ENCODE results near the gene SSTR3.

SSTR3 gene

DNA sequence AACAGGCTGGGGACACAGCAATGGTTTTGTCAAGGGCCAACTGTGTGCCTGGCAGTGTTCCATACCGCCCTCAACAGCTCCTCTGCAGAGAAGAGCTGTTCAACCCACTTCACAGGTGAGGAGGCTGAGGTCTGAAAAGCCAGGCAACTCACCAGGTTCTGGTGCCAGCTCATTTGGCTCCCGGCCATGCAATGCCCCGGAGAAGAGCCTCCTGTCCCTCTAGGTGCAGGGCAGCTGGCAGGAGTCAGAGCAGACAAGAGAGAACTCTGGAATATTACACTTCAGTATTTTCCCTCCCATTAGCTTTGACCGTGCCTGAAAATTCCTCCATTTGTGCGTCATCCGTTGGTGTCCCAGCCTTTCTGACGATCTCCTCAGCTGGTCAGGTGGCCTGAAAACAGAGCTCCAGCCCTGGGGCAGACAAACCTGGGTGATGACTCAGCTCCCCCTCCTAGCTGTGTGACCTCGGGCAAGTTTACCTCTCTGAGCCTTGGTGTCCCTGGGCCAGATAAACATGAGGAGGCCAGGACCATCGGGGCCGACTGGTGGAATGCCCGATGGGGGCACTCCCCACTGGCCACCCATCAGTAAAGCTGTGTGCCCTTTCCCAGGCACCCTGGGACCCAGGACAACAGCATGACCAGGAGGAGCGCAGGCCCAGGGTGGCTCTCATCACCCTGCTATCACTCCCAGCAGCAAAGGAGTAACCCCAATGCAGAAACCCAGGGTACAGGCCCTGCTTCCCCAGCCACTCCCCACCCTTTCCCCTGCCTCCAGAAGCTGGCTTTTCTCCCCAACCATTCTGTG, 14.6 kb downstream of the SSTR3 start:
- no peak for DNase-seq (ENCODE audit: low read depth in 2 of 2)

DNA sequence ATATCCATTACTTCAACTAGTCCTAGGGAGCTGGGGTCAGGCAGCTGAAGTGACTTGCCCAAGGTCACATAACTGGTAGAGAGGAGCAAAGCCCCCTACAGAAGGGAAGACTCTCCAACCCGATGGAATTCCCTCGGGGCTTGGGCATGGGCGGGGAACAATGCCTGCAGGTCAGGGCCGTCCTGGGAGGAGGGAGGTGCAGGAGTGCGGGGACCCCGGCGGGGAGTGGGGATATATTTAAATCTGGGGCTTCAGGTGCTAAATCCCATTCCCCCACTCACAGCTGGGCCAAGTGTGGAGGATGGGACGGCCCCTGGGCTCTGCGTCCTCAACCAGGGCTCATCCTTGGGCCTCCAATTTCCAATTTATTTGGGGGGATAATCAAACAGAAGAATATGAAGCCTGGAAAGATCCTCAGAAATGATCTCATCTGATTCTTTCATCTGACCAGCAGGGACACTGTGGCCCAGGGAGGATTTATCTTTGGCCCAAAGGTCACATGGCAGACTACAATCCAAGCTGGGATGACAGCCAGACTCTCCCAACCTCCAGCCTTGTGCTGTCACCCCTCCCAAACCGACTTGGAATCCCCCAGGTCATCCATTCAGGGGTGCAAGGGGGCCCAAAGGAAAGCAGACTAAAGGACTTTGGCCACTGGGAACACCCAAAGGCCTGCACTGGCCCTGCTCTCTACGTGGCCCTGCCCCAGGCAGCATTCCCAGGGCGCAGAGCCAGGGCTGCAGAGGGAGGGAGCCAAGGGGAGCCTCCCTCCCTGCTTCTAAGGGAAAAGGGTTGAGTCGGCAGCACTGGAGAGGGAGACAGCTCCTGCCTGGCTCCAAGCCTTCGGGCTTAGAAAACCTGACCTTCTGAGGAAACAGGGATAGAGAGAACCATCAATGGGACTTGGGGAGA, 15.5 kb downstream of the SSTR3 start:
- DNase-seq (ENCODE audit: low read depth in 2 of 2): no peak

GRCh38 chr22:37195921-37196320, 16.4 kb downstream of the SSTR3 start:
- no peak for DNase-seq (ENCODE audit: low read depth in 2 of 2)

DNA sequence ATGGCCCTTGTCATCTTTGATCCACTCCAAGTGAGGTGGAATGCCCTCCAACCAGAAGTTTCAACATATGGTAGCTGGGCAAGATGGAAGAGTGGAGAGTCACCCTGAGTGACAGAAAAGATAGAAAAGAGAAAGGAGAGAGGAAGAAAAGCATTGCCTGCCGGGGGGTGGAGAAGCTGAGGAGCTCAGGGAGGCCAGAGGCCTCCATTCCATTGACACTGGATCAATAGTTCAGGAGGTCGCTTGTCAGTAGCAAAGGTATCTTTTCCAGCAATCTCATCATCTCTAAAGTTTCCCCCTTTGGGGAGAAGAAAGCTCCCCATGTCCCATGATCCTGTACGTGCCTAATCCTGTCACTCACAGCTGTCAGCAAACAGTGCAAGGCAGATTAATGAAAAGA, 17.5 kb downstream of the SSTR3 start:
- DNase-seq (ENCODE audit: low read depth in 2 of 2): no peak

- no peak for DNase-seq (ENCODE audit: low read depth in 2 of 2)
Observed at GRCh38 chr22:37193629-37194191, 18.6 kb downstream of the SSTR3 start.

DNA sequence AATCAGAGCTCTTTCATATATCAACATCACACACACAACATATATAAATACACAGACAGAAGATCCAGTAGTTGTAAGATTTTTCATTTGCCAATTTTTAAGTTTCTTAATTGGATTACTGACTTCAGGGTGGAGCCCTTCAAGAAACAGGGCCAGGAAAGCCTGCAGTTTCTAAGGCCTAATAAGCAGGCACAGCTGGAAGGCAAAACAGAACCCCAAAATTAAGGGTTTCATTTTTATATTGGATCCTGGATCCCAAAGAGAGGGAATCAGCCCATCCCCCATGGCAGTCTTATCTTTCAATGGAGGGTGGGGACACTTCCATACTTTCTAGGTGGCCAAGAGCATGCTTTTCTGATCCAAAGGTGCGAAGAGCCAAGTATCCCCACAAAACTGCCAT, 19.5 kb downstream of the SSTR3 start:
- no peak for DNase-seq (ENCODE audit: low read depth in 2 of 2)

DNA sequence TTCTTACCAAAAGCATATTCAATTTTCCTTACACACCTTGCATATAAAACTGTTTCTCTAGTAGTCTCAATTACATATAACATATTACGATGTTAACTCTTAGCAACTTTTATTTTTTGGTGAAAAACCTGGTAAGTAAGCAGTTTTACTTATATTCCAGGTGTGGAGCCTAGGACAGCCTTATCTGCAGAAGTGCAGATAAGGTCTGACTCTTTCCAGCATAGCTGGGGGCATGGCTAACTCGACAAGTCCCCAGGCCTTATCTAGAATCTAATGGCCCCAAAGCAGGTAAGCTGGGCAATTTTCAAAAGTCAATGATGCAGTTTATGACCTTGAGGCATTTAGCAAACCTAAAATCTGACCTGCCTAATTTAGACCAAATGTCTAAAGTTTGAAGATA, 20.1 kb downstream of the SSTR3 start:
- no peak for DNase-seq (ENCODE audit: low read depth in 2 of 2)

GRCh38 chr22:37190262-37190780, 22.0 kb downstream of the SSTR3 start:
- DNase-seq (ENCODE audit: low read depth in 2 of 2): no peak

GRCh38 chr22:37188901-37189466, 23.3 kb downstream of the SSTR3 start:
- no peak for DNase-seq (ENCODE audit: low read depth in 2 of 2)

DNA sequence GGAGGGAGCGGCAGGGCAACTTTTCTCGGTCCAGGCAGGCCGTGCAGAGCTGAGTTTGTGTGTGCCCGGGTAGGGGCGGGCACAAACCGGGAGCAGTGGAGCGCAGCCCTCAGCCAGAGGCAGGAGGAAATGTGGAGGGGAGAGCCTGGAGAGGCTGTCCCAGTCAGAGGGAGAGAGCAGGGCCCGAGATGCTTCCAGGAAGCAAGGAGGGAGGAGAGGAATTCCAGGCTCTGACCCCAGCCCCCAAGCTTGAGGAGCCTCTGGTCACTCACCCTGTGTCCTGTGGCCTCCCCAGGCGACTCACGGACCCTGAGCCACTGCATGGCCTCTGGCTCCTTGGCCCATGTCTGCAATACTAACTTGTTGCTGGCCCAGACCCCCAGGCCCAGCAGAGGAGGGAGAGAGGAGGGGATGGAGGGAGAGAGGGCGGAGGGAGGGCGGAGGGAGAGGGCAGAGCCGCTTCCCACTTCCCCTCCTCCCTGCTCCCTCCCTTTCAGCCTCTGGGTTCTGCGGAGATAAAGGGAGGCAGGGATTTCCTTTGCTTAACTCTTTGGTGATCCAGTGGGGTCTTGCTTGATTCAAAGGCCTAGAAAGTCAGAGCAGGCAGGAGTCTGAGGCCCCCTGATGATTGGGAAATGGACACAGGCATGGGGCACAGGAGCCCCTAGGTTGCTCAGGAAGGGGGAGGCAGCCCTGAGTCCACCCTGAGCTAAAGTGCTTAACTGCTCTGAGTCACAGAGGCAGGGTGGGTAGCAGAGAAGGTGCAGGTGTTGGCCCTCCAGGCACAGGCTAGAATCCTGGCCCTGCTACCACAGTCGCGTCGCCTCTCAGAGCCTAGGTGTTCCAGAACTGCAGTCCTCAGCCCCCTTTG, 24.2 kb downstream of the SSTR3 start, which contains the start of gene C1QTNF6:
Gene C1QTNF6 (minus strand): TSS at position 357 of the 871 bp plus-strand sequence. CDS start 34 bp downstream, at position 323.
- no peak for DNase-seq (ENCODE audit: low read depth in 2 of 2)

DNA sequence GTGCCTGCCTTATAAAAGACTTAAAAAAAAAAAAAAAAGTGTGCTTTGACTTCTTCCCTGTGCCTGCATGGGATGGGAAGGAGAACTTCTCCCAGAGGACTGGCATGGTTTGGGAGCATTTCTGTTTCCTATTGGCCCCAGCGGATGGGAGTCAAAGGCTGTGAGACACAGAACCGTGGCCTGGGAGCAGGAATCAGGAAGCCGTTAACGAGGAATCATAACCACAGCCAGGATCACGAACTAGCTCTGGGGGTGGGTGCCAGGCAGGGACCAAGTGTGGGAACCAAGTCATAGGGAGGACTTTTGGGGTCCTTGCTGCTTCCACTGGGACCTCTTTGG, 24.8 kb downstream of the SSTR3 start:
- DNase-seq (ENCODE audit: low read depth in 2 of 2): no peak

DNA sequence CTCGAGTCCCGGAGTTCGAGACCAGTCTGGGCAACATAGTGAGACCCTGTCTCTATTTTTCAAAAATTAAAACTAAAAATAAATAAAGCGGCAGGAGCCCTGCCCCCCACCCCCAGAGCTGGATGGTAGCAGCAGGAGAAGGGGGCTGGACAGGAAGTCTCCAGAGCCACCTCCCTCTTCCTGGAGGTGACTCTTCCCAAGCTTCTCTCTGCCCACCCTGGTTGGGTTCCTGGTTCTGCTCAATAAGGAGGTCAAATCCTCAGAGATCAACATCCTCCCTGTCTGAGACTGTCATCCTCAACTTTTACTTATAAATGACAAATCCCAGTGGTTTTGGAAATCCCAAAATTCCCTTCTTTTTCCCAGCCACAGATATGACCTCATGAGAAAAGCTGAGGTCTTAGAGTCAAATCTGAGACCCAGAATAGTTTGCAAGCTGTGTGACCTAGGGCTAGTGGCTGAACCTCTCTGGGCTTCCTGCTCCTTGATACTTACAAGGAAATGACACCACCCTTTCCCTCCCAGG, 25.2 kb downstream of the SSTR3 start:
- no peak for DNase-seq (ENCODE audit: low read depth in 2 of 2)

DNA sequence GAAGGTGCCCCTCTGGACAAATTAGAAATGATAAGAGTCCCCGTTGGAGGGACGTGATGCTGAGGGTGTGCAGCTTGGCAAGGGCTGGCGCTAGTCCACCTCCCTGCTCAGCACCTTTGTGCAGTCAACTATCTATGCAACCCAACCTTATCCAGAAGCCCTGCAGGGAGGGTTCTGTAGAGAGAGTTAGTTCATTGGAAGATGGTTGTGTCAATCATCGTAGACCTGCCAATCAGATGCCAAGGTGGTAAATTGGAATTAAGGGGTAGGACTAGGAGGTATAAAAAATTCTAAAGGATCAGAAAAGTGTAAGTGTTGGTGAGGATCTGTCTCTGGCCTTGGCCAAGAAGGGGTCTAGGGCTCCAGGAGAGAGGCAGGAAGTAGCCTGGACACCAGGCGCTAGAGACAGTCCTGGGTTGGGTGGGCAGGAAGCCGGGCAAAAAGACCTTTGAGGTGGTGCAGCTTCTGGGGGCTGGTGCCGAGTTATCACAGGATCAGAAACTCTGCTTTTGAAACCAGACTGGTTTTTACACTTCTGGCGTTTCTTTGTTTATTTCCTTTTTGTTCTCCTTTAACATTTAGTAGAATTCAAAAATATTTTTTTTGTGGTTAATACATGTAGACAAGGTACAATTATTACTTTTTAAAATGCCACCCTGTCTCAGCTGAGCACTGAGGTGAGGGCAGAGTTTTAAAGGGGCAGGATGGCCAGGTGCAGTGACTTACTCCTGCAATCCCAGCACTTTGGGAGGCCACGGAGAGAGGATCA, 25.9 kb downstream of the SSTR3 start:
- DNase-seq (ENCODE audit: low read depth in 2 of 2): no peak

- no peak for DNase-seq (ENCODE audit: low read depth in 2 of 2)
Observed at GRCh38 chr22:37185646-37186227, 26.5 kb downstream of the SSTR3 start.

DNA sequence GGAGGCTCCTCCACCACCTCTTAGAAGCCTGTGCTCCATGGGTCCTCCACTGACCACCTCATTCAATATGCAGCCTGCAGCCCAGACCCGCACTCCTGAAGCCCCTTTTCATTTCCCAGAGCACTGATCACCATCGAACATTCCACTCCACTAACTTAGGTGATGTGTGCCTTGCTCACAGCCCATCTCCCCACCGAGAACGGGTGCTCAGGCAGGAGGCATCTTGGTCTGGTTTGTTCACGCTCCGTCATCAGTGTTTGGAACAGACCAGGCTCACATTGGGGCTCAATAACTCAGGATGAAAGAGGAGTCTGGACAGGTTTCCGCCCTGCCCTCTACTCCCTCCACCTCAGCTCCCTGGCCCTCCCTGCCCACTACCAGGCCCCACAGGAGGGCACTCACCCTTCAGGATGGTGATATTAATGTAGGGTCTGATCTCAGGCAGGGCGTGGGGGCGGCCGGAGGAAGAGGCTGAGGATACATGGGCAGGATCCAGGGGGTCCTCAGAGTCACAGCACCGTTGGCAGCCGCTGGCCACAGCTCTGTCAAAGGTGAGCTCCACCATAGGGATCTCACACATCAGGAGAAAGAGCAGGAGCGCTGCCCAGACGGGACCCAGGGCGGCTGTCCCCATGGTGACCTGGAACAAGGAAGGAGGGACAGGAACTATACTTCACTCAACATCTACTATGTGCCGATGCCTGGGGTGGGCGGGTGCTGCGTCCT, 27.3 kb downstream of the SSTR3 start:
- DNase-seq (ENCODE audit: low read depth in 2 of 2): no peak

GRCh38 chr22:37184380-37184755, 27.9 kb downstream of the SSTR3 start:
- DNase-seq (ENCODE audit: low read depth in 2 of 2): no peak

- DNase-seq (ENCODE audit: low read depth in 2 of 2): no peak
Observed at GRCh38 chr22:37183432-37184379, 28.6 kb downstream of the SSTR3 start.

GRCh38 chr22:37182949-37183245, 29.4 kb downstream of the SSTR3 start:
- no peak for DNase-seq (ENCODE audit: low read depth in 2 of 2)
